ENCODE measurements around the gene IL1A.

Gene IL1A

DNA sequence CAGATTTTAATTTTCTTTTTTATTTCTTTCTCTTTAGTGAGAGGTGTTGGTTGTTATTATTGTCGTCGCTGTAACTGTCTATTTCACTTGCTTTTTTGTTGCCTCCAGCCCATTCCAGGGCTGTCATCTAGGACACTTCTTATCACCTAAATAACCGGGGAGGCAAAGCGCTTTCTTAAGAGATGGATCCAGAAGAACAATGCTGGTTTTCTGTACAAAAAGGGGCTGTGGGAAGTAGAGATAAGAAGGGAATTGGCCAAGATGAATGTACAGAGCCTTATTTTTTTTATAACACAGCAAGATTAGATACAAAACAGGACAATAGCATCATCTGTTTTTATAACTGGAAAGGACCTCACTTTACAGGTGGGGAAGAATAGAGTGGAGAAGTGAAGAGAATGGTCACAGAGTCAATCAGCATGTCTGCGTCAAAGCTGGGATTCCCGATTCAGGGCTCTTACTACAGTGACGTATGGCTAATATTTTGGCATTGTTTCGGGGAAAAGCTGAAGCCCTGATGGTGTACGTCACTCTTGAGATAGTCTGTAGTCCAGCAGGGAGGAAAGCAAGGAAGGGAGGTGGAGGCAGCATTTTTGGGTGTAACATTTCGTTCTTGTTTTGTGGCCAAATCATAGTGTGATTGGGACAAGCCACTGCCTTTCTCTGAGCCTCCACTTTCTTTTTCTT, 29.1 kb upstream of the IL1A start:
- no peak for DNase-seq (ENCODE audit: extremely low read depth, insufficient read length)
- H3K27me3 ChIP-seq (replicated peaks; ENCODE audit: control insufficient read depth, insufficient read depth, low read length) = no peaks in the 10 kb centered on the region
- H3K4me3 ChIP-seq (replicated peaks; ENCODE audit: low read depth, low read length) = no peak overlapping the region
- TF ChIP-seq, protein P1, sequence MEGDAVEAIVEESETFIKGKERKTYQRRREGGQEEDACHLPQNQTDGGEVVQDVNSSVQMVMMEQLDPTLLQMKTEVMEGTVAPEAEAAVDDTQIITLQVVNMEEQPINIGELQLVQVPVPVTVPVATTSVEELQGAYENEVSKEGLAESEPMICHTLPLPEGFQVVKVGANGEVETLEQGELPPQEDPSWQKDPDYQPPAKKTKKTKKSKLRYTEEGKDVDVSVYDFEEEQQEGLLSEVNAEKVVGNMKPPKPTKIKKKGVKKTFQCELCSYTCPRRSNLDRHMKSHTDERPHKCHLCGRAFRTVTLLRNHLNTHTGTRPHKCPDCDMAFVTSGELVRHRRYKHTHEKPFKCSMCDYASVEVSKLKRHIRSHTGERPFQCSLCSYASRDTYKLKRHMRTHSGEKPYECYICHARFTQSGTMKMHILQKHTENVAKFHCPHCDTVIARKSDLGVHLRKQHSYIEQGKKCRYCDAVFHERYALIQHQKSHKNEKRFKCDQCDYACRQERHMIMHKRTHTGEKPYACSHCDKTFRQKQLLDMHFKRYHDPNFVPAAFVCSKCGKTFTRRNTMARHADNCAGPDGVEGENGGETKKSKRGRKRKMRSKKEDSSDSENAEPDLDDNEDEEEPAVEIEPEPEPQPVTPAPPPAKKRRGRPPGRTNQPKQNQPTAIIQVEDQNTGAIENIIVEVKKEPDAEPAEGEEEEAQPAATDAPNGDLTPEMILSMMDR (IDR thresholded peaks at IDR 0.05; ENCODE audit: insufficient read depth, low read length, poor library complexity, severe bottlenecking) = no peak
- H3K36me3 ChIP-seq (ENCODE audit: control insufficient read depth, insufficient read depth, low read length) = no peaks in the 10 kb centered on the region

DNA sequence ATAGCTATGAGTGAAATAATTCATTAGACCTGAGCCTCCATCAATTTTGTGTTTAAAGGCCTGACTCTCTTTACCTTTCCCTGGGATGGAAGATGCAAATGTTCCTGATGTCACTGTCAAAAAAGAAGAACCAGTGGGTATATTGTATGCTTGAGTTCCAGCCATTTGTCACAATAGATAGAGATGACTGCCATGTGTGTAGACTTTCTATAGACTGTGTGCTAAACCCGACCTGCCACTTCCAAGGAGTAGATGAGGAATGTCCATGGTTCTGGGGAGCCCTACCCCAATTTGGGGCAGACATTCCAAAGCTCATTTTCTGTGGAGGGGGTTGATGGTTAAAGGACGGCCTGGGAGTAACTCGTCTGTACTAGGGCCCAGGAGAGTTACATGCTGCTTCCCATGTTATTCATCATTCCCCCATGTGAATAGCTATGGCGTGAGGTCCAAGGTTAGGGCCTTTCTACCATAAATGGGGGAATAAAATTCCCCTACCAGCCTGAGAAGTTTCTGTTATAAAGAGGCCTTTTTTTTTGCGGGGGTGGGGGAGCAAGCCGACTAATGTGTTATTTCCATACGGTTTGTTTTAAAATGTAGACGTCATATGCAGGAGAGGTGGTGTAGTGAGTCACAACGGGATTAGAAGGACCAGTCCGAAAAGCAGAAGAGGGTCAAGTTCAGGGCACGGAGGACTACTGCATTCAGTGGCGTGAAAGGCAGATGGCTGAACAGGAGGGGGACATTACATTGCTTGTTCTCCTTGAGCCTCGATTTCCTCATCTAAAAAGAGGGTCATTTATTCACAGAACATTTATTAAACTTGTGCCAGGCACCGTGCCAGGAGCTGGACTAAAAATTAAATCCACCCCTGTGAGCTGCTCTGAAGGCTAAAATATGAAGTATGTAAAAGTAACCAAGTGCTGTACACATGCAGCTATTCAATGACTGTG, 28.3 kb upstream of the IL1A start:
- no peaks in the 10 kb centered on the region for H3K27me3 ChIP-seq (replicated peaks; ENCODE audit: control insufficient read depth, insufficient read depth, low read length)
- no peak for DNase-seq (ENCODE audit: extremely low read depth, insufficient read length)
- TF ChIP-seq, protein P1 (IDR thresholded peaks at IDR 0.05; ENCODE audit: insufficient read depth, low read length, poor library complexity, severe bottlenecking) = no peak
- no peaks in the 10 kb centered on the region for H3K36me3 ChIP-seq (ENCODE audit: control insufficient read depth, insufficient read depth, low read length)
- H3K4me3 ChIP-seq (replicated peaks; ENCODE audit: low read depth, low read length) = no peak overlapping the region

DNA sequence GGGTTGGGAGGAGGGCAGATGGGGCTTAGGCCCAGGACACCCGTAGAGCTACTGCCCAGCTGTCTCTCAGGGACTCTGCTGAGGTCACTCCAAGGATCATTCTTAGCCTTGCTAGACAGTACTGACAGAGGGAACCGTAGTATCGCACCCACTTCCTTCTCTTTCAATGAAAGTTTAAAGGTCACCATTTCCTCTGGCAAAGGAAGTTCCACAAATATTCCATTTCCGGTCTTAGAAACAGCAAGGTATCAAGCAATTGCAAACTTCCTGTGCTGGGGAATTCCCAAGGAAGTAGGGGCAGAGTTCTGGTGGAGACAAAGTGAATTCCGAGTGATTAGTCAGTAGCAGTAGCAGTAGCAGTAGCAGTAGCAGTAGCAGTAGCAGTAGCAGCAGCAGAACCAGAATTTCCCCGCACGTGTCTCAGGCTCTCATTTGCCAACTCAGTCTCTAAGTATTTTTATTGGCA, 27.6 kb upstream of the IL1A start:
- TF ChIP-seq, protein P1 (IDR thresholded peaks at IDR 0.05; ENCODE audit: insufficient read depth, low read length, poor library complexity, severe bottlenecking) = no peak
- no peak for DNase-seq (ENCODE audit: extremely low read depth, insufficient read length)
- Histone ChIP-seq H3K4me3 (replicated peaks; ENCODE audit: low read depth, low read length) (no peak overlapping the region), H3K27me3 (replicated peaks; ENCODE audit: control insufficient read depth, insufficient read depth, low read length) (no peaks in the 10 kb centered on the region), H3K36me3 (ENCODE audit: control insufficient read depth, insufficient read depth, low read length) (no peaks in the 10 kb centered on the region)

DNA sequence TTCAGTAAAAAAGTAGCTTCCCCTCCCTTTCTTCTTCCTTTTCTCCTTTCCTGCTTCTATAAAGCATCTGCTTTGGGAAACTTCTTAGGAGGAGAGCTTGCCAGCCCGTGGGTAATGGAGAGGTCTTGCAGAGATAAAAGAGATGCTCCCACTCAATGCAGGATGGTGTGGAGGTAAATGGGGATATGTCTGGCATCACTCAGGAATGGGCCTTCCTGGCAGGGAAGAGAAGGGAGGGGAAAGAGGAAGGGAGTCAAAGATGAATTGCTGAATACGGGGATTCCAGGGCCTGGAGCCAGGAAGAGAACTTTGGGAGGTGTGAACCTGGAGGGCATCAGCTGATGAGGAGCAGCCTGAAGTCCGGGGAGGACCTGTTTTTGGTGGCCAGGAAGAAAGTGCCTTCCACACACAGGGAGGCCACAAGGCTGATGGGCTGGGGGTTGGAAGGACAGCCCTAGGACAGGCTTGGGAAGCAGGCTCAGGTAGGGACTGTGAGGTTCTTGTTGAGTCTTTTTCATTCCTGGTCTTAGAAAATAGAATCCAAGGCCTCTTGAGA, 27.1 kb upstream of the IL1A start:
- TF ChIP-seq, protein P1 (IDR thresholded peaks at IDR 0.05; ENCODE audit: insufficient read depth, low read length, poor library complexity, severe bottlenecking) = no peak

DNA sequence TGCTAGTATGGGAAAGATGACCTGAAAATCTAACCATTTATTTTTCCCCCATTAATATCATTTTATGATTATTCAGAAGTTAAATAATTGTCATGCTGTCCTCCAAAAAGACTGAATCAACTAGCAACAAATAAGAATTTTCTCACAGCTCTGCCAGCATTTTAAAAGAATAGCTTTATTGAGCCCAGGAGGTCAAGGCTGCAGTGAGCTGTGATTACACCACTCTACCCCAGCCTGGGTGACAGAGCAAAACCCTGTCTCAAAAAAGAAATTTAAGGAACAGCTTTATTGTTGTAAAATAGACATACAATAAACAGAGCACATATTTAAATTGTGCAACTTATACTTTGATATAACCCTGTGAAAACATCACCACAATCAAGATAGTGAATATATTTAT, 24.8 kb upstream of the IL1A start:
- TF ChIP-seq, protein P1 (IDR thresholded peaks at IDR 0.05; ENCODE audit: insufficient read depth, low read length, poor library complexity, severe bottlenecking) = no peak
- Histone ChIP-seq H3K36me3 (ENCODE audit: control insufficient read depth, insufficient read depth, low read length) (no peaks in the 10 kb centered on the region), H3K27me3 (replicated peaks; ENCODE audit: control insufficient read depth, insufficient read depth, low read length) (no peaks in the 10 kb centered on the region), H3K4me3 (replicated peaks; ENCODE audit: low read depth, low read length) (no peak overlapping the region)
- no peak for DNase-seq (ENCODE audit: extremely low read depth, insufficient read length)

More for the DNA sequence above, 27.1 kb upstream of the IL1A start:
- no peak for DNase-seq (ENCODE audit: extremely low read depth, insufficient read length)
- Histone ChIP-seq H3K27me3 (replicated peaks; ENCODE audit: control insufficient read depth, insufficient read depth, low read length) (no peaks in the 10 kb centered on the region), H3K4me3 (replicated peaks; ENCODE audit: low read depth, low read length) (no peak overlapping the region), H3K36me3 (ENCODE audit: control insufficient read depth, insufficient read depth, low read length) (no peaks in the 10 kb centered on the region)

All from GM06990 (cell line).